ENCODE results near the gene KRTAP19-1. TPM values are rescaled to one million over a fixed set of nuclear protein-coding genes. Genes with fewer than 3 reads are reported as not detected.

The KRTAP19-1 gene
- total RNA-seq, 4 donors from 2014 or later, result not detected

DNA sequence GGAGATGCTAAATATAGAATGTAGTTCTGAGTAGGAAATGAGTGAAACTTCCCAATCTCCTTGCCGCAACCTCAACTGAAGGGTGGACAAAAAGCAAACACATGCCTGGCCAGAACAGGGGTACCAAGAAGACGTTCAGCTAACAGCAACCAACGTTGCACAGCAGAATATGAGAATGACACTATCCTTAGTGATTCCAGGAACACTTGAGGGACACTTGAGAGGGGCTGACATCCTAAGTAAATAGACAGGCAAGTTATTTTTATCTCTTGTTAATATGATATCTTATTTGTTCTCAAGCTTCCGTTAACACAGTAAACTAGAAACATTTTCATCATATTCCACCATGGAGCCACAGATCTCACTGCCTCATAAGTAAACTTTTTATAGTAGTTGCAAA lies 908 bp downstream of the KRTAP19-1 start:
- Histone ChIP-seq H3K9me3 (no peaks in the 10 kb centered on the region), H3K27ac (no peak overlapping the region), H3K27me3 (no peaks in the 10 kb centered on the region), H3K36me3 (no peaks in the 10 kb centered on the region), H3K4me3 (replicated peaks in 1 of 3) (no peak overlapping the region), H3K4me1 (no peaks in the 10 kb centered on the region)
- 63 to 74% methylated on average over 4 of the region's 4 CpGs for WGBS, 2 donors
- DNase-seq, result no peak
- TF ChIP-seq, protein P1, sequence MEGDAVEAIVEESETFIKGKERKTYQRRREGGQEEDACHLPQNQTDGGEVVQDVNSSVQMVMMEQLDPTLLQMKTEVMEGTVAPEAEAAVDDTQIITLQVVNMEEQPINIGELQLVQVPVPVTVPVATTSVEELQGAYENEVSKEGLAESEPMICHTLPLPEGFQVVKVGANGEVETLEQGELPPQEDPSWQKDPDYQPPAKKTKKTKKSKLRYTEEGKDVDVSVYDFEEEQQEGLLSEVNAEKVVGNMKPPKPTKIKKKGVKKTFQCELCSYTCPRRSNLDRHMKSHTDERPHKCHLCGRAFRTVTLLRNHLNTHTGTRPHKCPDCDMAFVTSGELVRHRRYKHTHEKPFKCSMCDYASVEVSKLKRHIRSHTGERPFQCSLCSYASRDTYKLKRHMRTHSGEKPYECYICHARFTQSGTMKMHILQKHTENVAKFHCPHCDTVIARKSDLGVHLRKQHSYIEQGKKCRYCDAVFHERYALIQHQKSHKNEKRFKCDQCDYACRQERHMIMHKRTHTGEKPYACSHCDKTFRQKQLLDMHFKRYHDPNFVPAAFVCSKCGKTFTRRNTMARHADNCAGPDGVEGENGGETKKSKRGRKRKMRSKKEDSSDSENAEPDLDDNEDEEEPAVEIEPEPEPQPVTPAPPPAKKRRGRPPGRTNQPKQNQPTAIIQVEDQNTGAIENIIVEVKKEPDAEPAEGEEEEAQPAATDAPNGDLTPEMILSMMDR (IDR thresholded peaks at IDR 0.05), result no peak
- TF ChIP-seq POLR2A (IDR thresholded peaks at IDR 0.05), result no peak
- intact Hi-C loops (cut with DNase I), result no loop called here

DNA sequence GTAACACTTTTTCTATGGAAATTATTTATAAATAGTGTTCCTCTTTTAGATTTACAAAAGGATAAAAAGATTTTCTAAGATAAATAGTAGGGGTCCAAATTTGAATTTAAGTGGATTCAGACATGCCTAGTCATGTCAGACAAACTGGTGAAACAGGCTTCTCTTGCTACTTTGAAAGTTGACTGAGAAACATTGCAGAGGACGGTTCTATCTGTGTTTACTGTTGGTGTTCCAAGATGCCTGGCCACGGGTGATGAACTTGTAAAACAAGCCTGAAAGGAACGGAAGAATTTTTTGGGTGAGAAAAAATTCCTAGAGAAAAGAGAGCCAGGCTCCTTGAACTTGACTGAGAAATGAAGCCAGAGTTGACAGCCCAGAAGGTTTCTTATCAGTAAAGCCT lies 2.2 kb downstream of the KRTAP19-1 start:
- 18 to 27% methylated on average over 3 of the region's 3 CpGs for WGBS, 2 donors
- H3K36me3 ChIP-seq, result no peaks in the 10 kb centered on the region
- H3K27ac ChIP-seq, result no peak overlapping the region
- TF ChIP-seq, protein P1 (IDR thresholded peaks at IDR 0.05), result no peak
- no peak for TF ChIP-seq POLR2A (IDR thresholded peaks at IDR 0.05)
- no peaks in the 10 kb centered on the region for H3K4me1 ChIP-seq
- peak in 1 of 2 donors; percentile 9 for DNase-seq
- H3K4me3 ChIP-seq (replicated peaks in 1 of 3), result no peak overlapping the region
- H3K27me3 ChIP-seq, result no peaks in the 10 kb centered on the region
- intact Hi-C loops (cut with DNase I), result no loop called here
- H3K9me3 ChIP-seq, result no peaks in the 10 kb centered on the region

DNA sequence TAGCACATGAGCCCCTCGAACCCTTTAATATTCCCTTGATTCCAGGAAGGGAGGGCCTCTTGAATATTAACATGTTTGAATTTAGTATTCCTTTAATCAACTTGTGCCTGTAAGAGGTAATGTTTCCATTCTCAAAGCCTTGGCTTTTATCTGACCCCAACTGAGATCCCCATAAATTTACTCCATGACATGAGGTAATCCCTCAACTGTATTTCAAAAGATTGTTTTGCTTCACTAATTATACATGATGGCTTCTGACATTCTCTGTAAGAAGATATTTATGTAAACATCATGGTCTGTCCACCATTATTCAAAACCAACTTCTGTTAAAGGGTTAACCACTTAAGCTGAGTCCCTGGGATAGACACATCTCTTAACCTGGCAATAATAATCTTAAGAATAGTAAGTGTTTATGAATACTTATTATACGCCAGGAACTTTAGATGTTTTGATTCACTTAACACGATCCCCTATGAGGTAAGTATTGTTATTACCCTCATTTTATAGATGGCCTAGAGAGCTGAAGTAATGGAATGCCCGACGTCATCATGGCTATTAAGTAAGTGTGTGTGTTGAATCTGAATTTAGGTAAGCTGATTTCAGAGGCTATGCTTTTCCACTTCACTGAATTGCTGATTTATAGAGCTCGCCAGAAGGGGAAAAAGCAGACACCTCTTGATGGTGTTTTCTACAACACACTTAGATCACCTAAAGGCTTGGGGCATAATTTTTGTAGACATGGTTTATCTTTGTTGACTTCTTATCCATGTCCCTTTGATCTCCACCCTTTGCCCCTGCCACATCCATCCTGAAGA lies 11.1 kb downstream of the KRTAP19-1 start:
- Histone ChIP-seq H3K4me1 (no peaks in the 10 kb centered on the region), H3K4me3 (replicated peaks in 1 of 3) (no peak overlapping the region), H3K36me3 (no peaks in the 10 kb centered on the region), H3K27me3 (no peaks in the 10 kb centered on the region), H3K27ac (no peak overlapping the region), H3K9me3 (no peaks in the 10 kb centered on the region)
- WGBS, 2 donors, result 81 to 82% methylated on average over 6 of the region's 6 CpGs
- no peak for DNase-seq
- TF ChIP-seq POLR2A (IDR thresholded peaks at IDR 0.05), result no peak
- TF ChIP-seq, protein P1 (IDR thresholded peaks at IDR 0.05), result no peak
- intact Hi-C loops (cut with DNase I), result no loop called here

DNA sequence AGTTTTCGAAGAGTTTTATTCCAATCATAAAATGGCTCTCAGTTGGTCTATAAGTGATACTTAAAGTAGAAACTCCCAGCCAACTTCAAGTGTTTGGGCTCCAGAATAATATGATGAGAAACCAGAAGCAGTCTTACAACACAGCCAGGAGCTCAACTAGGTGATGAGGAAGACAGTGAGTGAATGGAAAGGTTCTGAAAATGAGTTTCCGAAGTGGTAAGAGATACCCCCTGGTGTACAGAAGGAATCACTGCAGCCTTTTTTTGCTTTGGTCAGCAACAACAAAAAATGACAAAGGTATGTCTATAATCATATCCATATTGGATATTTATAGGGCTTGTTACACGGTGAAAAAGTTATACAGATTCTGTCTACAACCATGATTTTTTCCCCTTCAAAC lies 16.5 kb downstream of the KRTAP19-1 start:
- Histone ChIP-seq H3K27ac (no peak overlapping the region), H3K9me3 (no peaks in the 10 kb centered on the region), H3K36me3 (no peaks in the 10 kb centered on the region), H3K4me1 (no peaks in the 10 kb centered on the region), H3K27me3 (no peaks in the 10 kb centered on the region), H3K4me3 (replicated peaks in 1 of 3) (no peak overlapping the region)
- DNase-seq, result no peak
- 34 to 39% methylated on average over 3 of the region's 3 CpGs for WGBS, 2 donors
- no peak for TF ChIP-seq POLR2A (IDR thresholded peaks at IDR 0.05)
- TF ChIP-seq, protein P1 (IDR thresholded peaks at IDR 0.05), result peak in 1 of 6 experiments; percentile 51
- intact Hi-C loops (cut with DNase I), result no loop called here

DNA sequence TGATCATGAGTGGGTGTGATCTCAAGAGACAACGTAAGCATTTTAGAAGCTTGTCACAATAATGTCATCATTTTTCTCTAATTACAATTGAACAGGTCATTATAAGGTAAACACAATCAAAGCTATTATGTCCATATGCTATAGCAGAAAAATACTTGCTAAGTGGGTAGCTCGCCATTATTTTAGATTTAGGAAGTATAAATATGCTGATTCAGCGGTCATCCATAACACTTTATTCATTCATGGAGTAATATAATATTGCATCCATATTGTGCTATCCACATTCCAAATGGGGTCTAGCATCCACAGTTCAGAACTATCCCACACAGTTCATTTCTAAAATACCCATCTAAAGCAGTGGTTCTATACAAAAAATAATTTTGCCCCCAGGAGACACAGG lies 31.7 kb downstream of the KRTAP19-1 start:
- Histone ChIP-seq H3K4me1 (no peaks in the 10 kb centered on the region), H3K27me3 (no peaks in the 10 kb centered on the region), H3K9me3 (no peaks in the 10 kb centered on the region), H3K27ac (no peak overlapping the region), H3K36me3 (no peaks in the 10 kb centered on the region), H3K4me3 (replicated peaks in 1 of 3) (no peak overlapping the region)
- WGBS, 2 donors, result 92 to 93% methylated on average over 3 of the region's 3 CpGs
- DNase-seq, result no peak
- intact Hi-C loops (cut with DNase I), result no loop called here
- no peak for TF ChIP-seq POLR2A (IDR thresholded peaks at IDR 0.05)
- TF ChIP-seq, protein P1 (IDR thresholded peaks at IDR 0.05), result no peak

Data from thyroid gland (tissue), 4 donors.